ENCODE data around the gene RAB6B. TPM values are rescaled to one million over a fixed set of nuclear protein-coding genes. Genes with fewer than 3 reads are reported as not detected.

RAB6B gene
- total and polyA plus RNA-seq, 2 of the 8 experiments (the other 6 are each of a cell fraction or from before 2014, with no cell fraction given): 7.9 to 15.6 TPM

- TF ChIP-seq FOSL1 (IDR thresholded peaks at IDR 0.05; ENCODE audit: insufficient read depth, low read depth, low read length): no peak
- TF ChIP-seq NRF1 (IDR thresholded peaks at IDR 0.05; ENCODE audit: low read depth, low read length): no peak
- TF ChIP-seq CBX8 (IDR thresholded peaks at IDR 0.05; ENCODE audit: borderline replicate concordance, low read depth, low read length): no peak
- TF ChIP-seq SRF (IDR thresholded peaks at IDR 0.05; ENCODE audit: low read depth, low read length): no peak
Measured at GRCh38 chr3:133943031-133943535, 47.4 kb upstream of the RAB6B start (continued).

Measured in H1 (cell line).